GM18511 (cell line): ENCODE results near the gene LUZP4.
A peak's percentile ranks its signal among the peaks of the same experiment; 100 is the strongest.
"Not testable (repeated sequence)": the region's sequence is repeated elsewhere in the genome, so short reads cannot be mapped to it uniquely, and the experiment has no call there.

ENCODE experiments used
- ATAC-seq: cut with Tn5 transposase; IDR thresholded peaks from one replicate; pipeline ENCODE4 v1.9.1; 2021; ENCODE audit warnings: mild to moderate bottlenecking, moderate library complexity; ENCODE audit not compliant: unreplicated experiment

LUZP4 gene

DNA sequence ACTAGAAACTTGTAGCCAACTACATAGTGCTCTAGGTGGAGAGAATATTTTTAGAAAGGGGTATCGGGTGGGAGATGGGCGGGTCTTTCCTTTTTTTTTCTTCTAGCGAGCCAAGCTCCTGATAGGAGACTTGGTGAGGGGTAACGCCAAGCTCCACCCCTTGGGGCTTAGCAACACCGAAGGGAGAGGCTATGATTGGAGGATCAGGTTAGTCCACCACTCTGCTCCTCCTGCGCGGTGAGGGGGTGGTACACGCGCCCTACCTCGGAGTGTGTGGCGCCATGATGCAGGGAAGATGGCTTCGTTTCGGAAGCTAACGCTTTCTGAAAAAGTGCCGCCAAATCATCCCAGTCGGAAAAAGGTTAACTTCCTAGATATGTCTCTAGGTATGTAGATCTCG is at the start of gene LUZP4:
LUZP4 (plus strand) TSS at position 251 of the 400 bp plus-strand sequence; CDS start at position 296, 45 bp downstream.
- ATAC-seq: no peak

DNA sequence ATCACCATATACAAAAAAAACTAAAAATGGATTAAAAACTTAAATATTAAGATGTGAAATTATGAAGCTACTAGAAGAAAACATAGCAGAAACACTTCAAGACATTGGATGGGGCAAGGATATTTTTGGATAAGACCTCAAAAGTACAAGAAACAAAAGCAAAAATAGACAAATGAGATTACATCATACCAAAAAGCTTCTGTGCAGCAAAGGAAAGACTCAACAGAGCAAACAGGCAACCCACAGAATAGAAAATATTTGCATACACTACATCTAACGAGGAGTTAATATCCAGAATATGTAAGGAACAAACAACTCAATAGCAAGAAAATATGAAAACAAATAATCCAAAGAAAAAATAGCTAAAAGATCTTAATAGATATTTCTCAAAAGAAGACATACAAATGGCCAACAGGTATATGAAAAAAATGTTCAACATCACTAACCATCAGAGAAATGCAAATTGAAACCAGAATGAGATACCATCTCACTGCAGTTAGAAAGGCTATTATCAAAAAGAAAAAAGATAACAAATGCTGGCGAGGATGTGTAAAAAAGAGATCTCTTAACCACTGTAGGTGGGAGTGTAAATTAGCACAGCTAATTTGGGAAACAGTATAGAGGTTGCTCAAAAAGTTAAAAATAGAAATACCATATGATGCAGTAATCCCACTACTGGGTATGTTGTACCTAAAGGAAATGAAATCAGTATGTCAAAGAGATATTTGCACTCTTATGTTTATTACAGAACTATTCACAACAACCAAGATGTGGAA is 37.9 kb upstream of the LUZP4 start:
- no peak for ATAC-seq

DNA sequence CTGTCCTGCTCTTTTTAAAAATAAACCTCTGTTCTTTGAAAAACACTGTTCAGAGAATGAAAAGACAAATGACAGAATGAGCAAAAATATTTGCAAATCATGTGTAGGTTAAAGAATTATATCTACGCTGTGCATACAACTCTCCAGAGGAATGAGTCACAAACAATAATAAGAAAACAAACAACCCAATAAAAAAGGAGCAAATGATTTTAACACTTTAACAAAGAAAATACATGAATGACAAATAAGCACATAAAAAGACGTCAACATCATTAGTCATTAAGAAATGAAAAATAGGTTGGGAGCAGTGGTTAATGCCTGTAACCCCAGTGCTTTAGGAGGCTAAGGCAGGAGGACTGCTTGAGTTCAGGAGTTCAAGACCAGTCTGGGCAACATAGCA is 34.5 kb upstream of the LUZP4 start:
- no peak for ATAC-seq

DNA sequence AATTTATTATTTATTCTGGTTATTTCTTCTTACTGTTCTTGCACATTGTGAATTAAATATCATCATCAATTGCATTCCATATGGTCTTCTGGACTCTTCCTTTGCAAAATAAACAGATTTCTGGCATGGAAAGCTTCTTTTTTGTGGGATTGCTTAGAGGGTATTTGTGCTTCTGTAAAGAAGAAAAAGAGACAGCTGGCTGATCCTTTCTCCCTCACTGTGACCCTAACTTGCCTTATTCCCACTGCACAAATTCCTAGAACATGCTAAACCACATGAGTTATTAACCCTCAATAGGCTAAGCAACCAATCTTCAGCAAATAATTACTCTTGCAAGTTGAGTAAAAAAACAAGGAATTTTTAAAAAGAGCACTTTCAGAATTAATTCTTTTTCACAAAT is 31.8 kb upstream of the LUZP4 start:
- ATAC-seq: no peak

DNA sequence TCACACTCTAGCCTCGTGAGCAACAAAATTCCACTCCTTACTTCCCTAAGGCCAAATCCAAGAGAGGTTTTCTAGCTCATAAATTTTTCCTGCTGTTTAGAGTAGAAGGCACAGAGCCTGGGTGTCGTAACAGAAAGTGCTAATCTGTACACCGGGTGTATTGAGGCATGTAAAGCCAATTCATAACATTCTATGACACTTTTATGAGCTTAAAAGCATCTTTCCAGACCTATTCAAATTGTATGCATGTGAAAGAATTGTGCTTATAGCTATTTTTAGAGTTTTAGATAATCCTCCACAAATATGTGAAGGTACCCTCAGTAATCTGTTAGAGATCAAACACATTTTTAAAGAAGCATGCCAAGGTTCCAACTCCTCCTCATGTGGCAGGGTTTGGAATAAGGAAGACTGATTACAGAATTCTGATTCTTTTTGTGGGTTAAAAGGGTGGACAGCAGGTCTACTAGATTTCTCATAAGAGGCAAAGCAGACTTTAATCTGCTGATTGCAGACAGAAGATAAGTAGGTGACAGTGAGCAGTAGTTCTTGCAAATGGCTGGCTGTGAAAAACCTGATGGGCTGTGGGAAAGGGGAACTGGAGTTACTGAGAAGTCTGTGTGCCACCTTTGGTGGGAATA is 30.2 kb upstream of the LUZP4 start:
- no peak for ATAC-seq

DNA sequence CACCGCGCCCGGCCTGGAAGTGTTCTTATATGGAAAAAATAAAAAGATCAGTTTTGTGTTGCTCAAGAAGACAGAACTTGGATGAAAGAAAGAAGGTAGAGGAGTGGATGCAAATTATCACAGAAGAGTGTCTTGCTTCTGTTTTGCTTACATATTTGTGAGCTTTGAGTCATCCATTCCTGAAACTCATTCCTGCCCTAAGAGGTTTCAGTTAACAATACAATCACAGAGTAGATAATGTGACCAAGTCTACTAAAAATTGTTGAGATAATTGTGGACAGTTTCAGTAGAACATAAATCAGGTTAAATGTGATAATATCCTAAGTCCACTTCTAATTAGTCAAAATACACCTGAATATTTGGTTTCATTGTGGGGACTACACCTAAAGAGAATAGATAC is 29.2 kb upstream of the LUZP4 start:
- ATAC-seq: no peak

GRCh38 chrX:115261148-115261547 is 28.4 kb upstream of the LUZP4 start:
- no peak for ATAC-seq

DNA sequence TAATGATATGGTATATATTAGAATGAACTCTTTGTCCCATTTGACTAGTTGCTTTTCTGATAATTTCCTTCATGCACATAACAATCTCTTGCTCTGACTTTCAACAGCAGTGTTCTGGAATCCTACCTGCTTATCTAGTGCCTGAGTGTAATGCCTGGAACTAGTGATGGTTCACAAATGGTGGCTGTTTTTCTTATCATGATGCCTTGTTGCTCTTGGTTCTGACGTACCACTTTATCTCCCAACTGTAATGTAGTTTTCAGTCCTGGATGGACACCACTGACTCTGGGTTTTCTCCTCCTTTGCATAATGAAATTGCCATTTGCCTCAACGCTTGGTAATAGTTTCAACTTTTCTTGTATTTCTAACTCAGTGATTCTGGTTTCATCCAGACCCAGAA is 25.5 kb upstream of the LUZP4 start:
- ATAC-seq: no peak

DNA sequence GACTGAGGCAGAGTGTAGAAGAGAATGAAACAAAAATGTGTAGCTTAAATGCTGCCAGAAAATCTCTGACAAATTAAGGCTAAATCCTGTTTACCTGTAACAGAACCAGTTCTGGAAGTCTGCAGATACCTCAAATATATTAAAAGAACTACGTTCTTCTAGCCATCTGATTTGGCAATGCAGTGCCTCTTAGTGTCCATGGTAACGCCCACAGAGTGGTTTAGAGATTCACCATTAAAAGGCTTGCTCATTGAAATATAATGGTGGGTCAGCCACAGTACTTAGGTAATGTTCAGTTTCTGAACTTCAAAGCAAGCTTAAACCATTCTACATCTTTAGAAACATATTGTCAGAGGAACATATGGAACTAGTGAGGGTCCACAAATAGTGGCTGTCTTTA is 23.2 kb upstream of the LUZP4 start:
- ATAC-seq: no peak

DNA sequence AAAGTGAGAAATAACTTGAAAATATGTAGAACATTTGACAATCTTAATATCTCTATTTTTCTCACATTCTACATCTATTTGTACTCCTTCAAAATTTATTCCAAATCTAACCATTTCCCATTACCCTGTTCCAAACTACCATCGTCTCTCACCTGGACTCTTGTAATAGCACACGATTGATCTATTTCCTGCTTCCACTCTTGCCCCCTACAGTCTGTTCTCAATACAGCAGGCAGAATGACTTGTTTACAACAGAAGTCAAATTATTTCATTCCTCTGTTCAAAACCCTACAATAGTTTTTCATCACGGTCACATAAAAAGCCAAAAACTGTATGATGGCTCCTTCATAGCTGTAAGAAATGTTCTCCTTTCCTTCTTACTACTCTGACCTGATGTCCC is 21.1 kb upstream of the LUZP4 start:
- ATAC-seq: no peak

DNA sequence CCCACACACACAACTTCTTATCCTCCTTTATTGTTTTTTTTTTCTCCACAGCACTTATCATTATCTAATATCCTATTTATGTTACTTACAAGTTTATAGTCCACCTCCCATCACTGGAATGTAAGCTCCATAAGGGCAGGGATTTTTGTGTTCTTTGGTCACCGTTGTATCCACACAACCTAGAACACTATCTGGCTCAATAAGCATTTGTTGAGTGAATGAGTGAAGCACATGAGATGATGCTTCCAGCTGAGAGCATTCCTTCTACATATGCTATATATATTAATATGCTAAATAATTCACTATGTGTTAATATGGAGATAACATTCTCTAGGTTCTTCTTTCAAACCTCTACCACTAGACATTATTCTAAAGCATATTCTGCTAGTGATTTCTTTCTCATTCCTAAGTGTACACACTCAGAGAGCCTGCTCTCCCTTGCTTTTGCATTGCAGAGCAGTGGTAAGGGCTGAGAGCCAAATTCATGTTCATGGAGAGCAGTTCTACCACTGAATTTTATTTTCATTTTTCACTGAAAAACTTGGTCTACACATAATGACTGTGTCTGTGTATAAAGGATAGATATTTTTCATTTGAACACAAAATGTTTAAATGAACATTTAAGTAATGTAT is 20.3 kb upstream of the LUZP4 start:
- ATAC-seq: no peak

GRCh38 chrX:115284877-115285276 is 4.6 kb upstream of the LUZP4 start:
- no peak for ATAC-seq

DNA sequence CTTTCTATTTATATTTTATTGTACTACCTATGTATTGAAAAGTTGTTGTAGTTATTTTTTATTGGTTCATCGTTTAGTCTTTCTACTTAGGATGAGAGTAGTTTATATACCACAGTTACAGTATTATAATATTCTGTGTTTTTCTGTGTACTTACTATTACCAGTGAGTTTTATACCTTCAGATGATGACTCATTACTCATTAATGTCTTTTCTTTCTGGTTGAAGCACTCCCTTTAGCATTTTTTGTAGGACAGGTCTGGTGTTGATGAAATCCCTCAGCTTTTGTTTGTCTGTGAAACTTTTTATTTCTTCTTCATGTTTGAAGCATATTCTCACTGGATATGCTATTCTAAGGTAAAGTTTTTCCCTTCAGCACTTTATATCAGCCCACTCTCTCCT is 7.7 kb downstream of the LUZP4 start:
- no peak for ATAC-seq

DNA sequence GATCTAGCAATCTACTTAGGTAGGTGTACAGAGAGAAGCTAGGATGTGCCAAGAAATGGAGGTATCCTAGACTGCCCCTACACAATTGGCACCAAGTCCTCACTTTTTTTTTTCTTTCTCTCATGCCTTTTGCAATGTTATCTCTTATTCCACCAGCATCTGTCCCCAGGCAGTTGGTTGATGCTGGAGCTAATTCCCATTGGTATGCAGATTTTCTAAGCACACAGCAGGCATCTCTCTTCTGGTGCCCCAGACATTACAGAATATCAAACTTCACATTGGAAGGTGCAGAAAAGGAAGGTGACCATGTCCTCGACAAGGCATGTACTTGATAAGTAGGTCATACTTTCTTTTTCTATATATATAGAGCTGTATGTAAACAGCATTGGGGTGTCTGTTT is 21.6 kb downstream of the LUZP4 start:
- no peak for ATAC-seq

DNA sequence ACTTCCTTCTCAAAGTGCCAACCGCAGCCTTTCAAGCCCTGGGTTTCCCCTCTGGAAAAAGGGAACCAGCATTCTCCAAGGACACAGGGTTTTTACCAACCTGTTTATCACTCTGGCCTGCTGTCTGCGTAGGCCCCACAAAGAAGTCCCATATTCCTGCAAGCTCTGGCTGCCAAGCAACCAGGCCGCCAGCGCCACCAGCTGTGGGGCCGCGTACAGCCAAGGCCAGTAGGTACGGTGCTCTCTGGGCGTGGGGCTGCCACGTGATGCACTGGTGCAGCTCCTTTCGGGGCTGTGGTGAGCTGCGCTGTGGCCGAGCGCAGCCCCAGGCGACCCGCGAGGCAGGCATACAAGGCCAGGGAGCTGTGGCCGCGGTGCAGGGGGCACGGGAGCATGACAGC is 22.1 kb downstream of the LUZP4 start:
- ATAC-seq: no peak

DNA sequence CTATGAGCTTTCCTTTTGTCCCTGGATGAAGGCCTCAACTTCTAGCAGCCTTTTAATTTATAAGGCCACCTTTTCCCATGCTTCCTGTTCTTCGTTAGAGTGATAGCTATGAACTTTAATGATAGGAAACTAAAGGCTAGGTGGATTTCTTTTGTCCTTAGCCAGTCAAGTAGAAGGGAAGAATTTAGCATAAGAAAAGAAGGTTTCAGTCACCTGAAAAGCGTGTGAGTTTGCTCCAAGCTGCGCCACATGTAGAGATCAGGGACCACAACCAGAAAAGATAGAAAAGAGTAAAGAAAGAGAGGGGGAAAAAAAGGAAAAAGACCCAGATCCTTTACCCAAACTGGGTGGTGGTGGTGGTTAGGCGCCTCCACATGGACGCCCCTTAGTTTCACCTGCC is 28.6 kb downstream of the LUZP4 start:
- ATAC-seq: no peak

GRCh38 chrX:115322375-115322774 is 32.9 kb downstream of the LUZP4 start:
- ATAC-seq: no peak

DNA sequence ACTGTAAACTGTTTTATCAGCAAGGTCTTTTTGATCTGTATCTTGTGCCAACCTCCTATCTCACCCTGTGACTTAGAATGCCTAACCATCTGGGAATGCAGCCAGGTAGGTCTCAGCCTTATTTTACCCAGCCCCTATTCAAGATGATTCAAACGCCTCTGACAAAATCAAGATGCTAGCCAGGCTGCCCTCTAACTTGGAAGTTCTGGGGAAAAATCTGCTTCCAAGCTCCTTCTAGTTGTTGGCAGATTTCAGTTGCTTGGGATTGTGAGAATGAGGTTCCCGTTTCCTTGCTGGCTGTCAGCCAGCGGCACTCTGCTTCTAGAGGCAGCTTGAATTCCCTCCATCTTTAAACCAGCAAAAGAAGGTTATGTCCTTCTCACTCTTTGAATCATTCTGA is 34.7 kb downstream of the LUZP4 start:
- ATAC-seq: no peak

DNA sequence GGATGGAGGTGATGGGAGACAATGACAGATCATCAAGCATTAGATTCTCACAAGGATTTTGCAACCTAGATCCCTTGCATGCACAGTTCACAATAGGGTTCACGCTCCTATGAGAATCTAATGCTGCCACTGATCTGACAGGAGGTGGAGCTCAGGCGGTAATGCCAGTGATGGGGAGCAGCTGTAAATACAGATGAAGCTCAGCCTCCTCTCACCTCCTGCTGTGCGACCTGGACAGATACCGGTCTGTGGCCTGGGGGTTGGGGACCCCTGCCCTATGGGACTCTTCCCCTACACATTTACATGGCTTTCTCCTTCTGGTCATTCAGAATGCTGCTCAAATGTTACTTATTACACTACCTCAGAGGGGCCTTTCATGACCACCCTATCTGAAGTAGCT is 39.8 kb downstream of the LUZP4 start:
- not testable (repeated sequence) for ATAC-seq

GRCh38 chrX:115330498-115331168 is 41.1 kb downstream of the LUZP4 start:
- ATAC-seq: peak; percentile 81

DNA sequence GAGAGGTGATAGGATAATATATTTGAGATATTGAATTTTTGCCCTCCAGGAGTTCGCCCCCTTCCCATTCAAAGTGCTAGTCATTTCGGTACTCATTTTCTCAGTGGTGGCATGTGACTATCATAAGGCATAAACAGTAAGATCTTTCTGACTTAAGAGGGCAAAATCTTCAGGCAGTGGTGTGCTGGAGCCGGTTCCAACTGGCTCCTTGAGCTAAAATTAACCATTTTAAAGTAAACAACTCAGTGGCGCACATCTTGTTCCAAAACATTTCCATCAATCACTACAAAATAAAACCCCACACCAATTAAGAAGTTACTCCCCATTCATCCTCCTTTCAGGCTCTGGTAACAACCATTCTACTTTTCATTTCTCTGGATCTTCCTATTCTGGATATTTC is 43.3 kb downstream of the LUZP4 start:
- no peak for ATAC-seq

DNA sequence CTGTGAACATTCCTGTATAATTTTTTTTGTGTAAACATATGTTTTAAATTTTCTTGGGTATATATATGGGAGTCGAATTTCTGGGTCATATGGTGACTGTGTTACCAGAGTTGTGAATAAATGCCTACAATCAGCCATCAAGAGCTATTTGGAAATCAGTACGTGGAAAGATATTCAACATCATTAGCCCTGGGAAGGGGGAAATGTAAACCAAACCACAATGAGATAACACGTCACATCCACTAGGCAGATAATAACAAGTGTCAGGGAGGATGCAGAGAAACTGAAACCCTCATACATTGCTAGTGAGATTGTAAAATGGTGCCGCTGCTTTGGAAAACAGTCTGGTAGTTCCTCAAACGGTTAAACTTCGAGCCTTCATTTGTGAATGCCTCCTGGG is 43.9 kb downstream of the LUZP4 start:
- ATAC-seq: no peak
